ENCODE measurements around the gene ZCCHC24. TPM values are rescaled to one million over a fixed set of nuclear protein-coding genes. Genes with fewer than 3 reads are reported as not detected.

Gene ZCCHC24
- total RNA-seq, 1 experiment from 2014 or later = 3.8 TPM

GRCh38 chr10:79427965-79428364, 17.5 kb downstream of the ZCCHC24 start:
- Histone ChIP-seq H3K79me1 (ENCODE audit: insufficient read depth, low read depth, low read length, poor library complexity, severe bottlenecking) (no peaks in the 10 kb centered on the region), H3K27ac (ENCODE audit: insufficient read length, low read depth, low read length) (no peak overlapping the region), H3K14ac (ENCODE audit: insufficient read depth, low read length) (no peak overlapping the region), H2BK12ac (ENCODE audit: insufficient read length, low read depth, low read length) (no peak overlapping the region), H3K4me2 (ENCODE audit: insufficient read depth, insufficient read length, low read length) (no peak overlapping the region), H2AK5ac (ENCODE audit: insufficient read length, low read length) (no peak overlapping the region), H2BK5ac (ENCODE audit: insufficient read length, low read length) (no peak overlapping the region), H2BK20ac (ENCODE audit: low read depth, low read length, poor library complexity, severe bottlenecking) (no peak overlapping the region), H4K8ac (replicated peaks; ENCODE audit: insufficient read length, low read depth, low read length) (no peak overlapping the region), H3K23ac (ENCODE audit: insufficient read length, low read depth, low read length) (no peak overlapping the region), H3K23me2 (ENCODE audit: insufficient read length, low read depth, low read length, poor library complexity, severe bottlenecking) (no peaks in the 10 kb centered on the region), H3T11ph (ENCODE audit: low read length) (no peak overlapping the region), H3K79me2 (ENCODE audit: insufficient read depth, low read length) (no peaks in the 10 kb centered on the region), H3K18ac (ENCODE audit: insufficient read length, low read depth, low read length) (no peak overlapping the region), H4K20me1 (ENCODE audit: control insufficient read depth, insufficient read depth, insufficient read length) (no peaks in the 10 kb centered on the region), H3K56ac (ENCODE audit: insufficient read length, low read depth, low read length) (no peak overlapping the region), H4K91ac (ENCODE audit: insufficient read length, low read depth, low read length) (no peak overlapping the region), H3K4me1 (ENCODE audit: insufficient read depth, low read length) (no peaks in the 10 kb centered on the region), H3K4ac (ENCODE audit: low read depth, low read length) (no peak overlapping the region), H2BK120ac (ENCODE audit: low read depth, low read length, poor library complexity, severe bottlenecking) (no peak overlapping the region), H3K9ac (ENCODE audit: extremely low read depth, insufficient read length, low read length) (no peak overlapping the region), H2AFZ (ENCODE audit: low read length) (no peak overlapping the region), H4K5ac (ENCODE audit: insufficient read length, low read depth, low read length) (no peak overlapping the region), H3K27me3 (ENCODE audit: insufficient read depth, low read length) (no peaks in the 10 kb centered on the region), H2BK15ac (ENCODE audit: low read depth, low read length) (no peak overlapping the region), H3K9me3 (ENCODE audit: control insufficient read depth, low read depth, low read length) (no peaks in the 10 kb centered on the region)
- DNase-seq = no peak
- H3K27me3 Mint-ChIP-seq (ENCODE audit: low read depth) = no peaks in the 10 kb centered on the region
- H3K27ac Mint-ChIP-seq = no peak overlapping the region
- no peaks in the 10 kb centered on the region for H3K9me3 Mint-ChIP-seq
- WGBS (ENCODE audit: extremely low coverage, insufficient read length, low lambda C conversion rate) = no CpG with 5 or more reads among the region's 3 CpGs
- TF ChIP-seq CTCF (conservative IDR thresholded peaks at IDR 0.05) = no peak
- H3K4me1 Mint-ChIP-seq = peaks cover 0 to 8% of the 10 kb centered on the region in 2 experiments; a peak in 2 of 4 replicates
- no peak overlapping the region for H3K4me3 Mint-ChIP-seq
- no peaks in the 10 kb centered on the region for H3K36me3 Mint-ChIP-seq (ENCODE audit: insufficient read depth in 1 of 3, low read depth in 3 of 3)
